HepG2 (cell line): ENCODE data around the gene GAL3ST2.

Experiments
- EP300 ChIP-seq, 3 experiments: sonication (generic) in 1 of 3; formaldehyde crosslinking in 1 of 3; IDR thresholded peaks; 2 replicates each; pipeline versions ENCODE4 v1.5.1 to v1.6.1; 2011 to 2020; ENCODE audit warnings: low read depth in 2 of 3, low read length in 2 of 3, borderline replicate concordance in 1 of 3, improper control_type of control experiment in 1 of 3, mild to moderate bottlenecking in 1 of 3, missing genetic modification reagents in 1 of 3, moderate library complexity in 1 of 3
- ESRRA ChIP-seq: sonication (generic); formaldehyde crosslinking; IDR thresholded peaks from 2 replicates; pipeline ENCODE4 v1.5.1; 2020; ENCODE audit warnings: mild to moderate bottlenecking, low read depth, missing genetic modification reagents
- GABPA ChIP-seq, 2 experiments: IDR thresholded peaks; 2 replicates each; pipeline ENCODE4 v1.6.1; 2011 to 2016; ENCODE audit warnings: low read depth in 2 of 2, low read length in 1 of 2, missing biosample characterization in 1 of 2, missing genetic modification characterization in 1 of 2
- MAZ ChIP-seq, 2 experiments: sonication (generic) in 1 of 2; formaldehyde crosslinking in 1 of 2; IDR thresholded peaks; 2 replicates each; pipeline versions ENCODE4 v1.5.0 to v1.6.1; 2012 to 2020; ENCODE audit warnings: low read depth in 2 of 2, mild to moderate bottlenecking in 2 of 2, borderline replicate concordance in 1 of 2, improper control_type of control experiment in 1 of 2, low read length in 1 of 2, missing genetic modification reagents in 1 of 2, moderate library complexity in 1 of 2
- MZF1 ChIP-seq: sonication (generic); formaldehyde crosslinking; IDR thresholded peaks from 2 replicates; pipeline ENCODE4 v1.8.1; 2023; ENCODE audit warnings: mild to moderate bottlenecking, missing genetic modification reagents, borderline replicate concordance
- POLR2A ChIP-seq, 2 experiments: IDR thresholded peaks; 2 replicates each; pipeline ENCODE4 v1.6.1; 2011; ENCODE audit warnings: low read depth in 2 of 2, low read length in 2 of 2, mild to moderate bottlenecking in 1 of 2, moderate library complexity in 1 of 2; ENCODE audit not compliant: insufficient read depth in 1 of 2
- SRF ChIP-seq: IDR thresholded peaks from 2 replicates; pipeline ENCODE4 v1.6.1; 2011; ENCODE audit warnings: mild to moderate bottlenecking, low read depth, low read length, moderate library complexity
- ZNF251 ChIP-seq: sonication (generic); formaldehyde crosslinking; IDR thresholded peaks from 2 replicates; pipeline ENCODE4 v1.9.0; 2021; ENCODE audit warnings: mild to moderate bottlenecking, missing genetic modification reagents
- ZNF33A ChIP-seq: sonication (generic); formaldehyde crosslinking; IDR thresholded peaks from 2 replicates; pipeline ENCODE4 v1.5.1; 2020; ENCODE audit warnings: missing genetic modification reagents, mild to moderate bottlenecking, moderate library complexity, borderline replicate concordance
- ZNF567 ChIP-seq: sonication (generic); formaldehyde crosslinking; IDR thresholded peaks from 2 replicates; pipeline ENCODE4 v1.8.1; 2023; ENCODE audit warnings: mild to moderate bottlenecking, missing genetic modification reagents, borderline replicate concordance
- TF ChIP-seq, protein P1 (sequence below): sonication (generic); formaldehyde crosslinking; IDR thresholded peaks from 2 replicates; pipeline ENCODE4 v1.4.0; 2020; ENCODE audit warnings: missing genetic modification reagents
- TF ChIP-seq, protein P2 (sequence below): sonication (generic); formaldehyde crosslinking; IDR thresholded peaks from 2 replicates; pipeline ENCODE4 v1.5.0; 2020; ENCODE audit warnings: mild to moderate bottlenecking, missing genetic modification reagents, moderate library complexity

DNA sequence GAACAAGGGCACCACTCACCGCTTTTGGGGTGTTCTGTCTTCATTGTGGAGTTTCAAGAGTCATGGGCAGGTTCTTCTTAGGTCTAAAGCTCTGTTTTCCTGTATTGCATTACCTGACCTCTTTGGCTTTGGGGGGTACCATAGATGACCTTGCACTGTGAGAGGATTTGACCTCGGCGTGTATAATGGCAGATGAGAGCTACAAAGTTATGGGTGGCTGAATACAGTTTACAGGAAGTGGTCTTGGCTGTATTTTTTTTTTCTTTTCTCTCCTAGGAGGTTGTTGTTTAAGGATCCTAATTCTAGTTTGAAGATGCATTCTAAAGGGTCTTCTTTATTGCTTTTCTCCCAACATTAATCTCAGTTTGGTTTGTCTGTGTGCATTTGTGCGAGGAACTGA, 11.5 kb downstream of the GAL3ST2 start:
- TF ChIP-seq, protein P1, sequence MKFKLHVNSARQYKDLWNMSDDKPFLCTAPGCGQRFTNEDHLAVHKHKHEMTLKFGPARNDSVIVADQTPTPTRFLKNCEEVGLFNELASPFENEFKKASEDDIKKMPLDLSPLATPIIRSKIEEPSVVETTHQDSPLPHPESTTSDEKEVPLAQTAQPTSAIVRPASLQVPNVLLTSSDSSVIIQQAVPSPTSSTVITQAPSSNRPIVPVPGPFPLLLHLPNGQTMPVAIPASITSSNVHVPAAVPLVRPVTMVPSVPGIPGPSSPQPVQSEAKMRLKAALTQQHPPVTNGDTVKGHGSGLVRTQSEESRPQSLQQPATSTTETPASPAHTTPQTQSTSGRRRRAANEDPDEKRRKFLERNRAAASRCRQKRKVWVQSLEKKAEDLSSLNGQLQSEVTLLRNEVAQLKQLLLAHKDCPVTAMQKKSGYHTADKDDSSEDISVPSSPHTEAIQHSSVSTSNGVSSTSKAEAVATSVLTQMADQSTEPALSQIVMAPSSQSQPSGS (CRISPR knock-in tag): no peak
- TF ChIP-seq, protein P2, sequence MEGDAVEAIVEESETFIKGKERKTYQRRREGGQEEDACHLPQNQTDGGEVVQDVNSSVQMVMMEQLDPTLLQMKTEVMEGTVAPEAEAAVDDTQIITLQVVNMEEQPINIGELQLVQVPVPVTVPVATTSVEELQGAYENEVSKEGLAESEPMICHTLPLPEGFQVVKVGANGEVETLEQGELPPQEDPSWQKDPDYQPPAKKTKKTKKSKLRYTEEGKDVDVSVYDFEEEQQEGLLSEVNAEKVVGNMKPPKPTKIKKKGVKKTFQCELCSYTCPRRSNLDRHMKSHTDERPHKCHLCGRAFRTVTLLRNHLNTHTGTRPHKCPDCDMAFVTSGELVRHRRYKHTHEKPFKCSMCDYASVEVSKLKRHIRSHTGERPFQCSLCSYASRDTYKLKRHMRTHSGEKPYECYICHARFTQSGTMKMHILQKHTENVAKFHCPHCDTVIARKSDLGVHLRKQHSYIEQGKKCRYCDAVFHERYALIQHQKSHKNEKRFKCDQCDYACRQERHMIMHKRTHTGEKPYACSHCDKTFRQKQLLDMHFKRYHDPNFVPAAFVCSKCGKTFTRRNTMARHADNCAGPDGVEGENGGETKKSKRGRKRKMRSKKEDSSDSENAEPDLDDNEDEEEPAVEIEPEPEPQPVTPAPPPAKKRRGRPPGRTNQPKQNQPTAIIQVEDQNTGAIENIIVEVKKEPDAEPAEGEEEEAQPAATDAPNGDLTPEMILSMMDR (CRISPR knock-in tag): no peak
- TF ChIP-seq ESRRA (CRISPR knock-in tag): no peak
- no peak for TF ChIP-seq MZF1
- no peak for TF ChIP-seq SRF
- no peak for TF ChIP-seq EP300 (IDR thresholded peaks at IDR 0.05; ENCODE audit: low read depth in 2 of 2, low read length in 2 of 2)
- no peak for TF ChIP-seq EP300 (CRISPR knock-in tag; IDR thresholded peaks at IDR 0.05; ENCODE audit: borderline replicate concordance)
- no peak for TF ChIP-seq POLR2A (IDR thresholded peaks at IDR 0.05; ENCODE audit: insufficient read depth in 1 of 2, low read depth in 2 of 2, low read length in 2 of 2)
- TF ChIP-seq GABPA (IDR thresholded peaks at IDR 0.05; ENCODE audit: low read depth, low read length): no peak
- TF ChIP-seq GABPA (CRISPR knock-in tag; IDR thresholded peaks at IDR 0.05; ENCODE audit: low read depth): no peak
- TF ChIP-seq MAZ (IDR thresholded peaks at IDR 0.05; ENCODE audit: borderline replicate concordance, low read depth, low read length): no peak
- no peak for TF ChIP-seq MAZ (CRISPR knock-in tag; IDR thresholded peaks at IDR 0.05; ENCODE audit: low read depth)
- TF ChIP-seq ZNF33A (CRISPR knock-in tag): no peak
- TF ChIP-seq ZNF251 (CRISPR knock-in tag): no peak
- no peak for TF ChIP-seq ZNF567 (CRISPR knock-in tag)
